Measurements from ENCODE around the gene ZNF500.
"Not testable (repeated sequence)": the region's sequence is repeated elsewhere in the genome, so short reads cannot be mapped to it uniquely, and the experiment has no call there.

Gene ZNF500

GRCh38 chr16:4744555-4745273, 22.2 kb downstream of the ZNF500 start:
- no peak for DNase-seq (ENCODE audit: low read depth)

GRCh38 chr16:4743226-4743878, 23.6 kb downstream of the ZNF500 start:
- DNase-seq (ENCODE audit: low read depth) = no peak

DNA sequence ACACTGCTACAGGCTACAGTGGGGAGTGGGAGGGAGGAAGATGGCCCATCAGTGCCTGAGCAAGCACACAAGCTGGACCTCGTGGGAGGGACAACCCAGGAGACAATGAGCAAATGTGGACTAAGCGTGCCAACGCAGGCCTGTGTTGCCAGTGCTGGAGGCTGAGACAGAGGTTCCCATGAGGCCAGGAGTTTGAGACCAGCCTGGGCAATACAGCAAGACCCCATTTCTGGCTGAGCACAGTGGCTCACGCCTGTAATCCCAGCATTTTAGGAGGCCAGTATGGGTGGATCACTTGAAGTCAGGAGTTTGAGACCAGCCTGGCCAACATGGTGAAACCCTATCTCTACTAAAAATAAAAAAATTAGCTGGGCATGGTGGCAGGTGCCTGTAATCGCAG, 28.6 kb downstream of the ZNF500 start:
- not testable (repeated sequence) for DNase-seq (ENCODE audit: low read depth)

DNA sequence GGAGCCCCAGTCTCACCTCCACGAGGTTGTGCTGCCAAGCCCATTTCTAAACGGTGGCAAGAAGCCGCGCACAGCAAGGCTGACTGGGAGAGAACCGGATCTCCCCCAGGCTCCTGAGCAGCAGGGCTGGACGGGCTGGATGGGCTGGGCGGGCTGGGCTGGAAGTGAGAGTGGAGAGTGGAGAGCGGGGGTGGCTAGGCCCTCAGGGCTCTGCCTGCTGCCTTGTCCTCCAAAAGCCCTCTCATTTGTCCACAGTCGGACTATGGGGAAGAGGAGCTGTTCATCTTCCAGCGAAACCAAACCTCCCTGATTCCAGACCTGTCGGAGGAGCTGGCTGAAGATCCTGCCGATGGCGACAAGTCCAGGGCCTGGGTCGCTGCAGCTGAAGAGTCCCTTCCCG, 29.4 kb downstream of the ZNF500 start:
- DNase-seq (ENCODE audit: low read depth) = no peak

- no peak for DNase-seq (ENCODE audit: low read depth)
Measured at GRCh38 chr16:4736546-4736945, 30.4 kb downstream of the ZNF500 start.

DNA sequence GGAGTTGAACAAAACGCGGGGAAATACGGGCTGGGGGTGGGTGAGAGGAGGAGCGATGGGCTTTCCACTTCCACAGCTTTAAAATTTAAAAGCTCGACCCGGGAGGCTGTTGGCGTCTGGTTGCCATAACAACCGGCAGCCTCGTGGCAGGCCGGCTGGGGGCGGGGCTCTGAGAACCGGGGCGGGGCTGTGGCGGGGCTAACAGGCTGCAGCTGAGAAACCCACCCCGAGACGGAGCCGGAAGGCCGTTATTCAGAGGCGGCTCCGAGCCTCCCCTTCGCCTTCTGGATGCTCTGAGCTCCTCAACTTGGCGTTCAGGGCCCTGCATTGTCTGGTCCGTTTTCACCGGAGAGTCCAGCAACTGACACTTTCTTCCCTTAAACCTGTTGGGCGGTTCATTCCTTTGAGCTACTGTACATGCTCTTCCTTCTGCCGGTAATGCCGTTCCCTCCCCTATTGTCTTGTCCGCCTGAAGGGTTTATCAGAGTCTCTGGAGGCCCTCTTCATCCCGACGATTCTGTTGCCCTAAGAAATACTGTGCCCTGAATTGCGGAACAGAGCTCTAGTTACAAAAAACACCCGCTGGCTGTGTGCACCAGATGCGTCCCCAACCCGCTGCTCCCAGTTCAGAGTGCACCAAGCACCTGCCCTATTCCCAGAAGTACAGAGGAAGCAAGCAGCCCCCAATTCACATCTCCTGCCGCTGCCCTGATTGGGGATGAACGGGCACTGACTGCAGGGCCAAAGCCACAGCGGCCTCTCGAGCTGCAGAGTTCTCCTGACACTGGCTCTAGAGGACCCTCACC, 32.0 kb downstream of the ZNF500 start:
- peak; percentile 72 for DNase-seq (ENCODE audit: low read depth)

DNA sequence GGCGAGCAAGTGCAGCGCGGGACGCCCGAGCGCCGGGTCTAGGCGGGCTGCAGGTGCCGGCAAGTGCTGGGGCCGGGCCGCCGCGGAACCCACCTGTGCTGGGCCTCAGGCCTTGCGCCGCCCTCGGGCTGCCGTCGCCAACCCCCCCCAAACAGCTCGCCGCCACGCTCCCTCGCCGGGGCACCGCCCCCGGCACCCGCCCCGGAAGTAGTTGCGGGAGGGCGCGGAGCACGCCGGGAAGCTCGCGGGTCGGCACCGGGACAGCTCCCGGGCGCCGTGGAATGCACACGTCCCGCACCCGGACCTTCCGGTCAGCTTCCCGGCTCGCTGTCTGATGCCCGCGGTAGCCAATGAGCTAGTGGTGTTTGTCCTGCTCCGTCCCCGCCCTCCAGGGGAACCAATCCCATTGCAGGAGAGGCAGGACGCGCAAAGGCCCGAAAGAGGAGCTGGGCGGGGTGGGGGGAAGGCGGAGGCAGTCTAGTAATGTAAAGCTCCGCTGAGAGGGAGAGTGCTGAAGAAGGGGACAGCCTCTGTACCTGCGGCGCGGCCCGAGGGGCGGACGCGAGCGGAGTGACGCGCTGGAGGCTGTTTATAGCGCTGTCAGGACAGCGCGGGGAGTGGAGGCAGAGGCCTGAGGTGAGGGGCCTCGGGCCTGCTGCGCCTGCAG, 32.8 kb downstream of the ZNF500 start, which contains the start of the genes ANKS3 and DNAAF8:
Gene ANKS3, minus strand, starts transcription at position 209 of the 667 bp plus-strand sequence. CDS start 4,122 bp downstream, outside the sequence.
Gene DNAAF8, plus strand, starts transcription at position 475 of the 667 bp plus-strand sequence. CDS start 1,978 bp downstream, outside the sequence.
- DNase-seq (ENCODE audit: low read depth) = peak; percentile 95

DNA sequence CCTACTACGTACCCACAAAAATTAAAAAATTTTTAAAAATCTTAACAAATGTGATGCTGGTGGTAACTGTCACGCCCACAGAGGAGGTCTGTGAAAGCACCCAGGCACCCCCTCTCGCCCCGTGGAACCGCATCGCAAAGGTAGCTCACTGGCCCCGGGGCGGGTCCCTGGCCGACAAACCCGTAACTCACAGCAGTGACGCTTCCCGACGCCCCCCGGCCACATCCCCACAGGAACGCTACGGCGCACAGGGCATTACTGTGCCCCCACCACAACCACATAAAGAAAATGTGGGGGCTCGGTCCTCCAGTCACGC, 33.3 kb downstream of the ZNF500 start:
- no peak for DNase-seq (ENCODE audit: low read depth)

- DNase-seq (ENCODE audit: low read depth) = no peak
Measured at GRCh38 chr16:4733211-4733742, 33.7 kb downstream of the ZNF500 start.

DNA sequence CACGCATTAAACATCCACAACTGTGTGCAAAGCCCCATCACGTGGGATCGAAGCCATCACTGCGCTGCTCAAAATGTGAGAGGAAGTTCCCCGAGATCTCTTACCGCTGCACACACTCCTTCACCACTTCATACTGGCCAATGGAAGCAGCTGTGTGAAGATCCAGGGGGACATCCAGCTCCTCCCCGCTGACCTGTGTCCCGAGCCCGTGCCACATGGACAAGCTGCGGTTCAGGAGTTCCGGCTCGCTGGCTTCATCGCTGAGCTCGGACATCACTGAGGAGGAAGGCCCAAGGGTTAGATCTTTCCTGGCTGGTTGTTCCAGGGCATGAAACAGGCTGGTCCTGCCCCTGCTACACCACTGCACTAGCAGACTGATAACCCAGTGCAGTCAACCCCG, 37.1 kb downstream of the ZNF500 start:
- DNase-seq (ENCODE audit: low read depth) = no peak

GRCh38 chr16:4728676-4729075, 38.3 kb downstream of the ZNF500 start:
- DNase-seq (ENCODE audit: low read depth) = no peak

- DNase-seq (ENCODE audit: low read depth) = no peak
Measured at GRCh38 chr16:4726616-4727015, 40.3 kb downstream of the ZNF500 start.

DNA sequence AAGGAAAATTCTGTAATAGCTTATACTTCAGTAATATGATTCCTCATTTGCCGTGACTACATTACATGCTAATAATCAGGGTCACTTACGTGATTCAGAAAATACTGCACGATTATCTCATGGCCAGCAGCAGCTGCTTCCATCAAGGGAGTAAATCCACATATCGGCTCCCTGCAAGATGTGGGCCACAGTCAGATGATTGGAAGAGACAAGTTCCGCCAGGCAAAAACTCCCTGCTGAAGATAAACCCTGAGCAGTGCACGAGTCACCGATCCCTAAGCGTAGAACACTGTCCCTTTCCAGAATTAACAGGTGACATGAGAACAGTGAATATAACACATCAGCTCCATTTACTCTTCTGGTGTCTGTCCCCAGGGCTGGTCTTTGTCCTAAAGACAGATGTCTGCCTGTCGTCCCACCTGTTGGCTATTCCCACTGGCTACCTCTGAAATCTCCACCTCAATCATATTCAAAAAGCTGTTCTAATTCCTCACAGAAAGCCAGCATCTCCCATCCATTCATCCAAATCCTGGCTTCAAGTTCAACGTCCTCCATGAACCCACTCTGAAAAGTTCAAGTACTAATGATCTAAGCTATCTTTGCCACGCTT, 42.2 kb downstream of the ZNF500 start:
- DNase-seq (ENCODE audit: low read depth) = no peak

- DNase-seq (ENCODE audit: low read depth) = no peak
Measured at GRCh38 chr16:4723071-4723767, 43.7 kb downstream of the ZNF500 start.

GRCh38 chr16:4718466-4718865, 48.5 kb downstream of the ZNF500 start:
- no peak for DNase-seq (ENCODE audit: low read depth)

GRCh38 chr16:4714996-4715395, 52.0 kb downstream of the ZNF500 start:
- DNase-seq (ENCODE audit: low read depth) = no peak

- no peak for DNase-seq (ENCODE audit: low read depth)
Measured at GRCh38 chr16:4713663-4714501, 53.1 kb downstream of the ZNF500 start.

DNA sequence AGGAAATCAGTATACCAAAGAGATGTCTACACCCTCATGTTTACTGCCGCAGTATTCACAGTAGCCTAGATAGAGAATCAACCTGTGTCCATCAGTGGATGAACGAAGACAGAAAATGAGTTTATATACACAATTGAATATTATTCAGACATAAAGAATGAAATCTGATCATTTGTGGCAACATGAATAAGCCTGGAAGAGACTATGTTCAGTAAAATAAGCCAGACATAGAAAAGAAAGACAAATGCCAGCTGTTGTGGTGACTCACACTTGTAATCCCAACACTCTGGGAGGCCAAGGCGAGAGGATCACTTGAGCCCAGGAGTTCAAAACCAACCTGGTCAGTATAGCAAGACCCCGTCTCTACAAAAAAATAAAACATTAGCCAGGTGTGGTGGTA, 57.5 kb downstream of the ZNF500 start:
- DNase-seq (ENCODE audit: low read depth) = no peak

GRCh38 chr16:4706871-4707270, 60.1 kb downstream of the ZNF500 start:
- DNase-seq (ENCODE audit: low read depth) = no peak

DNA sequence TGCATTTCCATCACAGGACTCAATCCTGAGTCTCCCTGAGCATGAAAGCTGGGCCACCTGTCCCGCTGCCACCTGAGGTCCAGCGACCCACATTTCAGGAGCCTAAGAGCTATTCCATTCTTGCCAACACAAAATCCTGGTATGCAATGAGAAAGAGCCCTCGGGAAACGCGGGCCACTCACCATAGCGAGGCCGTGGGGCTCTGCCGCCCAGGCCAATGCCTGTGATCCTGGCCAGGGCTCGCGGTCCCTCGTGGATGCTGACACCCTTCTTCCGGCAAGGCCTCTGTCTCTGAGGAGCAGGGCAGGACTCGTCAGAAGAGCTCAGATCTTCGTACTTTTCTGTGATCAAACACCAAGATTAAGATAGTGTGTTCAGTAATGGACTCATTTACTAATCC, 62.0 kb downstream of the ZNF500 start:
- no peak for DNase-seq (ENCODE audit: low read depth)
